Astrocyte of the hippocampus (primary cell): ENCODE data around the gene TC2N.
"Not testable (repeated sequence)": the region's sequence is repeated elsewhere in the genome, so short reads cannot be mapped to it uniquely, and the experiment has no call there.

Experiments used
- DNase-seq: peaks from one replicate; pipeline ENCODE4 v3.0.0; 2011; ENCODE audit warnings: low read depth, low spot score

TC2N gene

DNA sequence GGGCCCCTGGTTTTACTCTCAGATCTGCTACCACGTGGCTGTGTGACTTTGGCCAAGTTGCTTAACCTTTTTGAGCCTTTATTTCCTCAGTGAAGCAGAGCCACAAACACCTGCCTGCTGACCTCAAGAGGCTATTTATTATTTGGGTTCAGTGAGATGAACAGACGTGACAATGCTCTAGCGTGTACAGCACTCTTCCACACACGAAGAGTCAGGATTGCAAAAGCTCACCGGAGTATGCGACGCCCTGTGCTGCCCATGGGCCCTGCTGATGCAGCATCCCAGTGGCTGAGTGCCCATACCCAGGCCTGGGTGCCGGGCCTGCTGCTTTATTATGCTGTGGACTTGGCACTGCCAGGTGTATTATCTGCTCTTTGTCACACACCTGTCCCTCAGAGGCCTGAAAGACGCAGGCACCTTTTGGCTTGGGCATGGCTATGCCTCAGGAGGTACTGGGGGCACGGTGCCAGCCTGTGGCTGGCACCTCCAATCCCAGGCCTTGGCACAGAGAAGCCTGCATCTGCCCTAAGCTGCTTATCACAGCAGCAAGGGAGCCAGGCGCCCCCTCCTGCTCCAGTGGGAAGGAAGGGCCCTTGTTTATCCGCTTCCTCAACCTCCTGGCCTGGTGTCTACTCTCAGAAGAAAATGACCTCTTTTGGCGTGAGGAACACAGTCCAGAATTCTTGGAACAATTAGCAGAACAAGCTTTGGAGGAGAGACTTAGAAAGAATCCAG lies 22.3 kb upstream of the TC2N start:
- no peak for DNase-seq

- peak; percentile 57 for DNase-seq
Measured at GRCh38 chr14:91888641-91889476, 21.5 kb upstream of the TC2N start.

DNA sequence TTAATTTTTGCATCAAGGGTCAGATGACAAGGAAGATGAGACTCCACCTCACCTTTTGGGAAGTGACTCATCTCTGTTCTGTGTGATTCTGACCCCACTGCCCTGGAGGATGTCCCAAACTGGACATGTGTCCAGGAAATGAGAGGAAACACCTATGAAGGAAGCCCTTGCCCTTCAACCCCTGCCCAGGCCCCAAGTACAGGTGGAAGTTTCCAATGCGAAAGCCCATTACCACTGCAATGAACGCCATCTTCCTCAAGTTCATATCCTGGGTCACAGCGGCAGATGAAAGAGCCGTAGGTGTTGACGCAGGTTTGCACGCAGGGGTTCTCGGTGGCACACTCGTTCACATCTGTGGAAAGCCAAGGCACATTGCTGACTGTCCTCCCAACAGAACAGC lies 19.6 kb upstream of the TC2N start:
- DNase-seq = no peak

DNA sequence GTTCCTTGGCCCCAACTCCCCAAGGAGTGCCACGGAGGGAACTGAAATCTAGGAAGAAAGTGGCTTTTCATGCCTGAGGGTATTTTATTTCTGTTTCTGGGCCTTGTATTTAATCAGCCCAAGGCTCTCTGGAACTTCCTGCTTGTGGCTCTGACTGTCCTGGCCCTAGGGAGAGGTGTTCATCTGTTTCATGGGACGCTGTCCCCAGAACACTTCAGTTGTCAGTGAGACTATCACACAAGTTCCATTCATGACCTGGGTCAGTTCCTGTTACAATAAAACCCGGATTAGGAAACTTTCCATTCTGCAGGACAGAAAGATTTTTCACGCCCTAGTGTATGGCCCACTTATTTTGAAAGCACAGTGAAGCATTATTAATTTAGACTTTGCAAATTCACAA lies 18.5 kb upstream of the TC2N start:
- no peak for DNase-seq

GRCh38 chr14:91885113-91885712 lies 17.9 kb upstream of the TC2N start:
- no peak for DNase-seq

DNA sequence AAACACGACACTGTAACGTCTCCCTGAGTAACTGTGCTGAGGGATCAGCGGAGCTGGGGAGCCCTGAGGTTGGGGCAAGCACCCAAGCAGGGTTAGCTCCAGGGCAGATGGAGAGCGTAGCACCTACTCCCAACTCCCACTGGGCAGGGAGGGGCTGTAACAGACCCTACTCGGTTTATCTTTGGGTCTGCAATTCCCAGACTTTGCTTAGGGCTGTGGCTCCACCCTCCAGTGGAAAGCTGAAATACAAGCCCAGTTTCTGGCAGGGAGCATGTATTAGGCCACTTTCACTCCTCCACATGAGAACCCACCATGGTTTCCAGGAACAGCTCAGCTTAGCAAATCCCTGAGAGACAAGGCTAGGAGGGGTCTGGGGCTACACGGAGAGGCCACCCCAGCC lies 17.3 kb upstream of the TC2N start:
- DNase-seq = no peak

- no peak for DNase-seq
Measured at GRCh38 chr14:91883753-91884152, 16.4 kb upstream of the TC2N start.

- DNase-seq = no peak
Measured at GRCh38 chr14:91882776-91883175, 15.4 kb upstream of the TC2N start.

DNA sequence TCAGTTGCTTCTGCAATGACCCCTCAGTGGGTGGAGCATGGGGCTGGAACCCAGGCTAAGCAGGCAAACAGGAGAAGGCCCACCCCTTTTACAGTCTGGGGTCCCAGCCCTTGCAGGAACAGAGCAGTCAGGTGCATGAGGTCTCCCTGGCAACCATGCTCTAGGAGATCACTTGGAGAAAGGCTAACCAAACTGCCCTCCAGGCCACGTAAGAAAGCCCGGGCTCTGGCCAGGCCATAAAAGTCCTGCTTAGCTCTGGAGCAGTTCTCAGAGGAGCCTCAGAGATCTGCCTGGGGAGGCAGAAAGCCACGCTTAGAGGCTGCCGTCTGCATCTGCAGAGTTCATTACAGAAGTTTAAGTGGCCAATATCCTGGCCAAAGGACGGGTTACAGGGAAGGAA lies 15.0 kb upstream of the TC2N start:
- no peak for DNase-seq

DNA sequence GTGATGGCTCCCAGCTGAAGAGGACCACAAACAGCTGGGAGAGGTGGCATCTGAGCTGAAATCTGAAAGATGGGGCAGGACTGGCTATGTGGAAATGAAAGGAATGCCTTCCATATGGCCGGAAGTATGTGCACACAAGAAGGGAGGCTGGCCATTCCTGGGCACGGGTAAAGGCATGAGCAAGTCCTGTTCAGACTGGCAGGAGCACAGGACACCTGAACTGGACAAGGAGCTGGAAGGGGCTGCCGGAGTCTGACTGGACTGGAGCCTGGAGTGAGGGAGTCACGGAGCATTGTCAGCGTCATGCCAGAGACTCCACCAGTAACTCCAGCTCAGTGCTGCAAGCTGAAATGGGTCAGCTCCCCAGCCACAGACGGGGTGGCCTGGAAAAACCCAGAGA lies 11.9 kb upstream of the TC2N start:
- DNase-seq = no peak

GRCh38 chr14:91878274-91878673 lies 10.9 kb upstream of the TC2N start:
- no peak for DNase-seq

- no peak for DNase-seq
Measured at GRCh38 chr14:91877376-91877915, 10.1 kb upstream of the TC2N start.

GRCh38 chr14:91876492-91876891 lies 9.2 kb upstream of the TC2N start:
- no peak for DNase-seq

DNA sequence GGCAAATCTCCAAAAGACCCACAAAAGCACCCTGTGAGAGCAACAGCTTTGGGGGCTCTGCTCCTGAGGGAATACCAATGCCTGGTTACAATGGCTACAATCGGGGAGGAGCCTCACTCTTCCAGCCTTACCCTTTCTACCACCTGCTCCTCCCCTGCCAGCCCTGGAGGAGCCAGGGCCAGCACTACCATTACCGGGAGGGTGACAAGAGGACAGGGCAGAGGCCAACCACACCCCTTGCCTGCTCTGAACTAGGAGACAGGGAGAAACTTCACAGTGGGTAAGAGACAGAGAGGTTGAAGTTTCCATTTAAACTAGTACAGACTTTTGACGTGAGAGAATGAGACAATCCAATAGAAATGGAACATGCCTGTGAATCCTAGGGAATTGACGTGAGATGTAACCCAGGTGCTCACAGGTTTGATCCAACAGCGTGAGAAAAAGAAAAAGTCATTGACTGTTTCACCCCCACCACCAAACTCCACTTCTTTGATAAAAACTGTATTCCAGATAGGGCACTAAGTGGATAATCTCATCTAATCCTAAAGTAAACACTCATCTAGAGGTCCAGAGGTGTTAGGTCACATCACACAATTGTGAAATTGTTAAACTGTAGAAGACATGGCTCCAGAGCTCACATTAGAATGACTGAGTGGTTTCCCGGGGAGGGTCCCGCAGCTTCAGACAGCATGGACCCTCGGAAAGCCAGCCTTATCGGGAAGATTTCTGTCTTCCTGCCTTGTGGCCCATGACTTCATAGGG lies 8.4 kb upstream of the TC2N start:
- no peak for DNase-seq

GRCh38 chr14:91873471-91874415 lies 6.4 kb upstream of the TC2N start:
- DNase-seq = peak; percentile 80

DNA sequence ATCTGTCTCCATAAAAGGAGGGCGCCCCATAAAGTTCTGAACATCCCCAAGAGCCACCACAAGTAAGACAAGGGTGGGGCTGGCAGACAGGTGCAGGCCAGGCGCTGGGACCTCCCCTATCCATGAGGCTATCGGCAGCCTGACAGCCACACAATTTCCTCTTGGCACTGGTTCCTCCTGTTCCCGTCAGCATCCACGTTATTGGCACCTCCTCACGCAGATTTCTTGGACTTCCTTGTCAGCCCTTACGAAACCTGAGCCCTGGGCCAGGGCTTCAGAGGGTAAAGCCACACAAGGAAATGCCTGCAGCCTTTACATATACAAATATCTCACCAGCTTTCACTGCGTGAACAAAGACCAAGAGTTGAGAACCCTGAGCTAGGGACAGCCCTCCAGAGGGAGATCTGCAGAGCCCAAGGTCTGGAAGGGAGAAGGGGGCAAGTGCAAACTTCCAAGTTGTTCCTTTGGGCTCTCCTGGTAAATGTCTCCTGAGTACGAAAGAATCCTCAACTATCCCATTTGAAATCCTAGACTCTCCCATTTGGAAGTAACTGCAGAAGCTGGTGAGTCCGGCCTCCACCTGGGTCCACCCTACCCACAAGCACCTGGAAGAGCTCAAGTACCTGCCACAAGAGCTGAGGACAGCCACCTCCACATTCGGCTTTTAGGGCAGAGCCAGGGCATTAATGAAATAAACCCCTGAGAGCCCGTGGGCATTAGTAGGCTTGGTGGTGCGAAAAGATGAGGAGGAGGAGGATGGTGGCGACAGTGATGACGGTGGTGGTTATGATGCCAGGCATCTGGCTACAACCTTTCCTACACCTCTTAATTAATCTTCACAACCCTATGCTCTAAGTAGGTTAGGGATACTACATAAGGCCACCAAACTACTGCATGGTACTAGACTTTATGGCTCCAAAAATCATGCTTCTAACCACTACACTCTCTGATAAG lies 5.5 kb upstream of the TC2N start:
- peak; percentile 52 for DNase-seq

DNA sequence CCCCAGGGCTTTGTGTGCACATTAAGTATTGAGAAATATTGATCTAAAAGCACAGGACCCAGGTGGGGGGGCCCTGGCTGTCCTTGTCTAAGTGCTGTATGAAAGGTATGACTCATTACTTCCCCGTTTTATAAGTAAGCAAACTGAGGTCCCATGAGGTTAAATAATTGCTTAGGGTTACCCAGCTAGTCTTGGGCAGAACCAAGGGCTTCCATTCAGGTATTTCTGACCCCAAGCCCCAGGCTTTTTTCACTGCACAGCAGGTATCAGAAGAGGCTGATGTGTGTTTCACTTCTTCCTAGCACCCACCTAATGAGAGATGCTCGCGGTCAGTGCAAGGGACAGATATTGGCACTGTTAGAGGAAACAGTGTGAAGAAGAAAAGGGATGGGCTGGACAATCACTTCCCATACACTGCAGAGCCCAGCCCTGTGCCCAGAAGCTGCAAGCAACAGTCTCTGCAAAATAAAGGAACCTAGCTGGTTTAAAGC lies 4.7 kb upstream of the TC2N start:
- no peak for DNase-seq

DNA sequence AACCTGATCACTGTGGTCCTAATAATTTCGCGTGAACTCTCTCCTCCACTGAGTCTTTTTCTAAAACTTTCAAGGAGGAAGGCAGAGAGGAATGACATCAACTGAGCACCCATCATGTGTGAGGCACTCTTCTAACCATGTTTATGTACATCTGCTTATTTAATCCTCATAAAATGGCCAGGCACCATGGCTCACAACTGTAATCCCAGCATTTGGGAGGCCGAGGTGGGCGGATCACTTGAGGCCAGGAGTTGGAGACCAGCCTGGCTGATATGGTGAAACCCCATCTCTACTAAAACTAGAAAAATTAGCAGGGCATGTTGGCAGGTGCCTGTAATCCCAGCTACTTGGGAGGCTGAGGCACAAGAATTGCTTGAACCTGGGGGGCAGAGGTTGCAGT lies 4.1 kb upstream of the TC2N start:
- DNase-seq = not testable (repeated sequence)

DNA sequence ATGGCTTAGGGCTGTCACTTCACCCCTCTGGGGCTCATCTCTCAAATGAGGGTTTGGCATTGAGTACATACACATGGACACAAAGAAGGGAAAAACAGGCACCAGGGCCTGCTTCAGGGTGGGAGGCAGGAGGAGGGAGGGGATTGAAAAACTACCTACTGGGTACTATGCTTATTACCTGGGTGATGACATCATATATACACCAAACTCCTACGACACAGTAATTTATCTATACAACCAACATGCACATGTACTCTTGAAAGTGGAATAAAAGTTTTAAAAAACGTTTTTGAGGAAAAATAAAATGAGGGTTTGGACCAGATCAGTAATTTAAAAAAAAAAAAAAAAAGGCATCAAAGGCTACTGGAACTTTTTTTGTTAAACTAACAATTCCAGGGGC lies 3.6 kb upstream of the TC2N start:
- no peak for DNase-seq
